ENCODE measurements around the gene SRR. TPM values are rescaled to one million over a fixed set of nuclear protein-coding genes. Genes with fewer than 3 reads are reported as not detected.

Gene SRR
- total and polyA plus RNA-seq, 2 donors (not counting 3 experiments of a cell fraction or from before 2014, with no cell fraction given) = 13.7 to 20.1 TPM

DNA sequence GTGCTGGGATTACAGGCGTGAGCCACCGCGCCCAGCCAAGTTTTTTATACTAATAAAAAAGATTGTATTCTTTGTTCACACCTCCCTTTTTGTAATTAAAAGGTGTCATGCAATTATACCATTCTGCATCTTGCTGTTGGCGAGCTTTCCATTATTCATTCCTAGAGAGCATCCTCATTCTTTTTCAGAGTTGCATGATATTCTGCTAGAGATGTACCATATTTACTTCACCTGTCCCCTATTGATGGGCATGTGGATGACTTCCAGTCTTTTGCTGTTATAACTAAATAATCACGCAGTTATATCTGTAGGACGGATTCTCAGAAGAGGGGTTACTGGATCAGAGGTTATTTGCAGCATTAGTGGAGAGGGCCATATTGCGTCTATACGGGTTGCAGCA, 50.6 kb downstream of the SRR start:
- CTCF ChIA-PET = interaction anchor here (1.3 to 4.6 kb wide), 4 partner anchors 16 to 300 kb away, joined by 3 to 42 read pairs (median 6); partner anchors contain the start of genes SGSM2 and TSR1
- intact Hi-C loops (cut with micrococcal nuclease) = no loop called here

GRCh38 chr17:2357237-2357636, 53.5 kb downstream of the SRR start:
- Histone ChIP-seq H3K36me3 (ENCODE audit: control insufficient read depth in 2 of 2, extremely low read depth in 1 of 2, insufficient read depth in 2 of 2, low read length in 2 of 2) (no peaks in the 10 kb centered on the region), H3K4me2 (ENCODE audit: insufficient read depth, low read length) (no peak overlapping the region), H3K4me3 (replicated peaks in 1 of 3; ENCODE audit: insufficient read depth in 1 of 3, low read depth in 1 of 3, low read length in 3 of 3) (no peak overlapping the region), H3K9me1 (replicated peaks; ENCODE audit: control insufficient read depth, extremely low read depth, insufficient read depth, low read length) (no peaks in the 10 kb centered on the region), H3K9me3 (replicated peaks; ENCODE audit: control insufficient read depth, insufficient read depth, low read length) (no peaks in the 10 kb centered on the region), H3K4me1 (ENCODE audit: control insufficient read depth, extremely low read depth, insufficient read depth, low read length) (peaks cover 15% of the 10 kb centered on the region), H3K79me2 (ENCODE audit: control insufficient read depth, insufficient read depth, low read length) (no peaks in the 10 kb centered on the region), H3K9ac (replicated peaks; ENCODE audit: extremely low read depth, insufficient read depth, low read length) (no peak overlapping the region), H3K27me3 (ENCODE audit: control insufficient read depth in 2 of 2, insufficient read depth in 2 of 2, low read length in 2 of 2) (no peaks in the 10 kb centered on the region), H3K27ac (ENCODE audit: insufficient read depth, low read depth, low read length) (no peak overlapping the region), H2AFZ (ENCODE audit: low read depth, low read length) (no peak overlapping the region), H4K20me1 (replicated peaks; ENCODE audit: control insufficient read depth, extremely low read depth, insufficient read depth, low read length) (no peaks in the 10 kb centered on the region)
- FAIRE-seq (no peak), DNase-seq (ENCODE audit: low read depth, low spot score) (no peak)
- no peak for TF ChIP-seq POLR2AphosphoS5 (IDR thresholded peaks at IDR 0.05; ENCODE audit: insufficient read depth, low read depth, low read length)
- POLR2A ChIA-PET = interaction anchor here (0.6 kb wide), 1 partner anchor 37 kb away, joined by 7 read pairs; no protein-coding TSS in a partner anchor
- CTCF ChIA-PET = no interaction called here
- dilution Hi-C loops (cut with MboI; ENCODE audit: extremely low pct_ligation_motif_present, low sequenced_read_pairs) (no loop called here), intact Hi-C loops (cut with micrococcal nuclease) (no loop called here)
- no TSS peak for BruUV-seq (replicated peaks)

More for the DNA sequence above, 50.6 kb downstream of the SRR start:
- Histone ChIP-seq H3K9ac (replicated peaks; ENCODE audit: extremely low read depth, insufficient read depth, low read length) (no peak overlapping the region), H3K36me3 (ENCODE audit: control insufficient read depth in 2 of 2, extremely low read depth in 1 of 2, insufficient read depth in 2 of 2, low read length in 2 of 2) (no peaks in the 10 kb centered on the region), H3K4me1 (ENCODE audit: control insufficient read depth, extremely low read depth, insufficient read depth, low read length) (peaks cover 4% of the 10 kb centered on the region), H3K4me3 (replicated peaks in 1 of 3; ENCODE audit: insufficient read depth in 1 of 3, low read depth in 1 of 3, low read length in 3 of 3) (no peak overlapping the region), H3K79me2 (ENCODE audit: control insufficient read depth, insufficient read depth, low read length) (no peaks in the 10 kb centered on the region), H2AFZ (ENCODE audit: low read depth, low read length) (no peak overlapping the region), H4K20me1 (replicated peaks; ENCODE audit: control insufficient read depth, extremely low read depth, insufficient read depth, low read length) (no peaks in the 10 kb centered on the region), H3K27me3 (ENCODE audit: control insufficient read depth in 2 of 2, insufficient read depth in 2 of 2, low read length in 2 of 2) (no peaks in the 10 kb centered on the region), H3K9me1 (replicated peaks; ENCODE audit: control insufficient read depth, extremely low read depth, insufficient read depth, low read length) (no peaks in the 10 kb centered on the region), H3K4me2 (ENCODE audit: insufficient read depth, low read length) (no peak overlapping the region), H3K9me3 (replicated peaks; ENCODE audit: control insufficient read depth, insufficient read depth, low read length) (no peaks in the 10 kb centered on the region), H3K27ac (ENCODE audit: insufficient read depth, low read depth, low read length) (no peak overlapping the region)
- DNase-seq (ENCODE audit: low read depth, low spot score) (no peak), FAIRE-seq (no peak)
- no peak for TF ChIP-seq POLR2A (IDR thresholded peaks at IDR 0.05; ENCODE audit: low read depth, low read length)
- POLR2A ChIA-PET = no interaction called here
- no TSS peak for BruUV-seq (replicated peaks)
- dilution Hi-C loops (cut with MboI; ENCODE audit: extremely low pct_ligation_motif_present, low sequenced_read_pairs) = no loop called here

Data from endothelial cell of umbilical vein (primary cell).